A673 (cell line): Measurements from ENCODE around the gene CDK7. TPM values are rescaled to one million over a fixed set of nuclear protein-coding genes. Genes with fewer than 3 reads are reported as not detected.

Source experiments
- BruUV-seq: library from RNA; stranded (reverse); fragments of 400-500 nt; replicated peaks from 2 replicates; lab custom pipeline; 2021; lab: Mats Ljungman, UMichigan
- CTCF ChIA-PET: fragments of 300-600 bp; sonication (Branson Sonifier 250); formaldehyde crosslinking; loops from one replicate; lab custom pipeline; 2022; ENCODE audit warnings: antibody characterized with exemption; lab: Charles Lee
- POLR2A ChIA-PET: fragments of 300-600 bp; sonication (Branson Sonifier 250); formaldehyde crosslinking; loops from one replicate; lab custom pipeline; 2022; ENCODE audit warnings: antibody characterized with exemption; ENCODE audit not compliant: low non-redundant PET; lab: Charles Lee
- DNase-seq: peaks from one replicate; pipeline ENCODE4 v3.0.0-alpha.2; 2015; ENCODE audit warnings: low spot score
- H3K27ac ChIP-seq: fragments of 200-600 bp; sonication (generic); 2 replicates; pipeline ENCODE4 v1.5.1; 2016; ENCODE audit warnings: mixed run types, low read depth, mild to moderate bottlenecking, mixed read lengths, antibody characterized with exemption, low read length; ENCODE audit not compliant: poor library complexity, severe bottlenecking
- H3K27me3 ChIP-seq: fragments of 200-600 bp; sonication (generic); replicated peaks from 2 replicates; pipeline ENCODE4 v1.6.1; 2017; ENCODE audit warnings: mixed run types, low read depth, mild to moderate bottlenecking, mixed read lengths, antibody characterized with exemption, low read length; ENCODE audit not compliant: insufficient read depth, poor library complexity
- H3K36me3 ChIP-seq: fragments of 200-600 bp; sonication (generic); 2 replicates; pipeline ENCODE4 v1.6.1; 2016; ENCODE audit warnings: mixed run types, mild to moderate bottlenecking, mixed read lengths, antibody characterized with exemption, low read length; ENCODE audit not compliant: insufficient read depth, poor library complexity, severe bottlenecking
- H3K4me1 ChIP-seq: fragments of 200-600 bp; sonication (generic); 2 replicates; pipeline ENCODE4 v1.6.1; 2017; ENCODE audit warnings: mixed run types, mild to moderate bottlenecking, mixed read lengths, antibody characterized with exemption, low read length; ENCODE audit not compliant: insufficient read depth, poor library complexity, severe bottlenecking
- H3K4me3 ChIP-seq: fragments of 200-600 bp; sonication (generic); 2 replicates; pipeline ENCODE4 v1.5.1; 2016; ENCODE audit warnings: low read depth, mixed run types, mild to moderate bottlenecking, mixed read lengths, low read length; ENCODE audit not compliant: poor library complexity, severe bottlenecking
- H3K9me3 ChIP-seq: fragments of 200-600 bp; sonication (generic); 2 replicates; pipeline ENCODE4 v1.6.1; 2016; ENCODE audit warnings: mixed run types, low read depth, mild to moderate bottlenecking, mixed read lengths, antibody characterized with exemption, low read length; ENCODE audit not compliant: poor library complexity, severe bottlenecking
- EZH2 ChIP-seq: fragments of 200-600 bp; sonication (generic); IDR thresholded peaks from 2 replicates; pipeline ENCODE4 v1.6.1; 2017; ENCODE audit warnings: borderline replicate concordance, low read depth, mild to moderate bottlenecking, mixed read lengths, antibody characterized with exemption, low read length; ENCODE audit not compliant: poor library complexity, severe bottlenecking
- intact Hi-C: fragments of 100-400 bp; cut with micrococcal nuclease; formaldehyde crosslinking; loops from one replicate; pipeline ENCODE4 v1.10.0; 2022; ENCODE audit not compliant: unreplicated experiment
- total RNA-seq: library from RNA; stranded (reverse); gene quantifications from 2 replicates; pipeline ENCODE4 v1.2.3, GENCODE V29; 2021
- TF ChIP-seq, protein P1 (sequence below): fragments of 300-800, 200-600 bp; sonication (generic); conservative IDR thresholded peaks from 2 replicates; pipeline ENCODE4 v1.5.1; 2017; ENCODE audit warnings: low read depth, mild to moderate bottlenecking, antibody characterized with exemption, low read length, moderate library complexity, mixed read lengths

The CDK7 gene
- total RNA-seq, 1 experiment from 2014 or later: 35.8 TPM

DNA sequence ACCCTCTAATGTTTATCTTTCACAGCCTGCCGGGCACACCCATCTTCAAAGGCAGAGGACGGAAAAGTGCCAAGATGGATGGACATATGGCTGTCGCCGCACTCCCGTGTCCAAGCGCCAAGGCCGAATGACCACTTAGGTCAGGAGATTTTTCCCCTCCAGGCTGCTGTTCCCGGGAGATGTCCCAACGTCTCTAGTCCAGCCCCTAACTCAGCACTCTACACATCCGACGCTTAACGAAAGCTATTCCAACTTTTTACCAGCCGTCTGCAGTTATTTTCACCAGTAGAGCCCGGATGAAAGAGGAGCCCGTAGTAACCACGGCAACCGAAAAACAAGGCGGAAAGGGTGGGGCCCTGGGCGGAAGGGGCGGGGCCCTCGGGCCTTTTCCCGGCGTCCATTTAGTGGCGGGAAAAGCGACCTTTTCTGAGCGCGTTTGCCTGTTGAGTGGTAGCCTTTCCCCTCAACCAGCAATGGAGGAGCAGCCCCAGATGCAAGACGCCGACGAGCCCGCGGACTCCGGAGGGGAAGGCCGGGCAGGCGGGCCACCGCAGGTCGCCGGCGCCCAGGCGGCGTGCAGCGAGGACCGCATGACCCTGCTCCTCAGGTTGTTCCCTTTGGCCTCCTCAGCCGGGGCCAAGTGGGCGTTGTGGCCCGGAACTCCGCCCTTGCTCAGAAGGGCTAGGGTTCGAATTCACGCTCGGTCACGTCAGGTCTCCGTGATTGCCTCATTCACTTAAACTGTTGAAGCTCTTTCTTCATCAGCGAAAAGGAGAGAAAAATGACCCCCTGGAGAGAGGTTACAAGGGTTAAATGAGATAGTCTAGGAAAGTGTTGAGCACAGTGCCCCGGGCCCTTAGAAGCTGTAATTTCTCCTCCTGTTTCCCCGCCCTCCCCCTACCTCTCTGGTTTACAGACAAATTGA lies 45.3 kb upstream of the CDK7 start, which contains the start of gene CENPH:
TSS of gene CENPH (plus strand) at position 422 of the 925 bp plus-strand sequence. CDS start at position 474, 52 bp downstream.
- Histone ChIP-seq H3K9me3 (no peaks in the 10 kb centered on the region), H3K27ac (peak within 1 kb of the TSS; percentile 92), H3K4me3 (peak within 1 kb of the TSS; percentile 64), H3K4me1 (no peaks in the 10 kb centered on the region), H3K36me3 (peaks cover 28% of the 10 kb centered on the region), H3K27me3 (no peaks in the 10 kb centered on the region)
- DNase-seq: peak; percentile 96
- TF ChIP-seq, protein P1, sequence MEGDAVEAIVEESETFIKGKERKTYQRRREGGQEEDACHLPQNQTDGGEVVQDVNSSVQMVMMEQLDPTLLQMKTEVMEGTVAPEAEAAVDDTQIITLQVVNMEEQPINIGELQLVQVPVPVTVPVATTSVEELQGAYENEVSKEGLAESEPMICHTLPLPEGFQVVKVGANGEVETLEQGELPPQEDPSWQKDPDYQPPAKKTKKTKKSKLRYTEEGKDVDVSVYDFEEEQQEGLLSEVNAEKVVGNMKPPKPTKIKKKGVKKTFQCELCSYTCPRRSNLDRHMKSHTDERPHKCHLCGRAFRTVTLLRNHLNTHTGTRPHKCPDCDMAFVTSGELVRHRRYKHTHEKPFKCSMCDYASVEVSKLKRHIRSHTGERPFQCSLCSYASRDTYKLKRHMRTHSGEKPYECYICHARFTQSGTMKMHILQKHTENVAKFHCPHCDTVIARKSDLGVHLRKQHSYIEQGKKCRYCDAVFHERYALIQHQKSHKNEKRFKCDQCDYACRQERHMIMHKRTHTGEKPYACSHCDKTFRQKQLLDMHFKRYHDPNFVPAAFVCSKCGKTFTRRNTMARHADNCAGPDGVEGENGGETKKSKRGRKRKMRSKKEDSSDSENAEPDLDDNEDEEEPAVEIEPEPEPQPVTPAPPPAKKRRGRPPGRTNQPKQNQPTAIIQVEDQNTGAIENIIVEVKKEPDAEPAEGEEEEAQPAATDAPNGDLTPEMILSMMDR: no peak
- TF ChIP-seq EZH2: no peak
- ChIA-PET POLR2A (interaction anchor here (0.8 kb wide), 1 partner anchor 30 kb away, joined by 3 read pairs; no protein-coding TSS in a partner anchor), CTCF (no interaction called here)
- no TSS peak for BruUV-seq
- intact Hi-C loops: no loop called here

DNA sequence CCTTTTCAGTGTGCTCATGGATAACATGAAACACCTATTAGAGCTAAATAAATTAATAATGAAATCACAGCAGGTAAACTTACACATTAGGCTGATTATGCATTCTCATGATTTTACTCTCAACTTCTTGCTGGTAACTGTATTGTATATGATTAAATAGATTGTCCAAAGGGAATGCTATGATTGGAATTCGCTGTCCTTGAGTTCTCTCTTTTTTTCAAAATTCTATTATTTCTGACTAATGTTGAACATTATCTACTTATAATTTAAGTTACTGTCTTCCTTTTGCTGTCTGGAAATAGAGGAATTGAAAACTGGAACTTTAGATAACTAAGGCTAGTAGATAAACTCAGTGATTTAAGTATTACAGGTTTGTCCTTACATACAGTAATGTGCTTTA lies 32.2 kb upstream of the CDK7 start:
- Histone ChIP-seq H3K4me3 (no peak overlapping the region), H3K36me3 (peaks cover 64% of the 10 kb centered on the region), H3K27me3 (no peaks in the 10 kb centered on the region), H3K9me3 (no peaks in the 10 kb centered on the region), H3K4me1 (no peaks in the 10 kb centered on the region), H3K27ac (no peak overlapping the region)
- intact Hi-C loops: no loop called here
- ChIA-PET CTCF (no interaction called here), POLR2A (interaction anchor here (0.7 kb wide), 1 partner anchor 997 kb away, joined by 3 read pairs; no protein-coding TSS in a partner anchor)
- DNase-seq: no peak
- TF ChIP-seq, protein P1: no peak
- no peak for TF ChIP-seq EZH2
- no TSS peak for BruUV-seq

GRCh38 chr5:69206528-69207190 lies 28.0 kb upstream of the CDK7 start:
- H3K9me3 ChIP-seq: no peaks in the 10 kb centered on the region
- no peak overlapping the region for H3K27ac ChIP-seq
- TF ChIP-seq EZH2: no peak
- TF ChIP-seq, protein P1: no peak
- DNase-seq: no peak
- H3K36me3 ChIP-seq: peaks cover 61% of the 10 kb centered on the region
- BruUV-seq: no TSS peak
- POLR2A ChIA-PET: no interaction called here
- CTCF ChIA-PET: no interaction called here
- intact Hi-C loops: no loop called here
- H3K4me1 ChIP-seq: no peaks in the 10 kb centered on the region
- H3K27me3 ChIP-seq: no peaks in the 10 kb centered on the region
- H3K4me3 ChIP-seq: no peak overlapping the region
